ENCODE measurements around the gene CKB.

The CKB gene

GRCh38 chr14:103483600-103483999 is 39.0 kb downstream of the CKB start:
- no peak for DNase-seq

- DNase-seq, result no peak
Measured at GRCh38 chr14:103480595-103480994, 42.0 kb downstream of the CKB start.

GRCh38 chr14:103476631-103477030 is 46.0 kb downstream of the CKB start:
- no peak for DNase-seq

GRCh38 chr14:103476065-103476464 is 46.6 kb downstream of the CKB start:
- DNase-seq, result no peak

- no peak for DNase-seq
Measured at GRCh38 chr14:103474893-103475292, 47.7 kb downstream of the CKB start.

- no peak for DNase-seq
Measured at GRCh38 chr14:103472939-103473338, 49.7 kb downstream of the CKB start.

All from NCI-H1105 treated with DMSO at 0.1 percent for 48 hours (cell line).